Endometrial microvascular endothelial cells (primary cell): Measurements from ENCODE around the gene PLAGL2. TPM values are rescaled to one million over a fixed set of nuclear protein-coding genes. Genes with fewer than 3 reads are reported as not detected.

Experiments
- in situ Hi-C: cut with HindIII; loops from 2 replicates; pipeline ENCODE4 v1.10.0; 2017; ENCODE audit warnings: low sequenced_read_pairs, low pct_unique_long_range_greater_than_20kb; ENCODE audit errors: inconsistent ontology term
- total RNA-seq: library from RNA; depleted of rRNA; stranded (reverse); fragments of >200 nt; gene quantifications from one replicate; pipeline ENCODE4 v1.2.3, GENCODE V29; 2015; ENCODE audit errors: inconsistent ontology term

The PLAGL2 gene
- total RNA-seq, 1 donor from 2014 or later = 4.6 TPM

- in situ Hi-C loops = no loop called here
Observed at GRCh38 chr20:32233286-32233685, 25.7 kb upstream of the PLAGL2 start.

GRCh38 chr20:32232326-32232886 lies 24.9 kb upstream of the PLAGL2 start:
- in situ Hi-C loops = no loop called here

- in situ Hi-C loops = no loop called here
Observed at GRCh38 chr20:32231847-32232246, 24.3 kb upstream of the PLAGL2 start.

GRCh38 chr20:32231245-32231644 lies 23.7 kb upstream of the PLAGL2 start:
- in situ Hi-C loops = no loop called here

GRCh38 chr20:32230707-32231106 lies 23.2 kb upstream of the PLAGL2 start:
- in situ Hi-C loops = no loop called here

GRCh38 chr20:32229251-32229747 lies 21.8 kb upstream of the PLAGL2 start:
- in situ Hi-C loops = no loop called here

GRCh38 chr20:32227744-32228688 lies 20.5 kb upstream of the PLAGL2 start:
- in situ Hi-C loops = no loop called here

GRCh38 chr20:32227306-32227705 lies 19.8 kb upstream of the PLAGL2 start:
- in situ Hi-C loops = no loop called here

GRCh38 chr20:32226391-32226790 lies 18.8 kb upstream of the PLAGL2 start:
- in situ Hi-C loops = no loop called here

GRCh38 chr20:32224463-32224862 lies 16.9 kb upstream of the PLAGL2 start:
- in situ Hi-C loops = no loop called here

- in situ Hi-C loops = no loop called here
Observed at GRCh38 chr20:32218156-32218900, 10.8 kb upstream of the PLAGL2 start.

GRCh38 chr20:32216179-32217142 lies 8.9 kb upstream of the PLAGL2 start:
- in situ Hi-C loops = no loop called here

GRCh38 chr20:32215729-32216128 lies 8.2 kb upstream of the PLAGL2 start:
- in situ Hi-C loops = no loop called here

GRCh38 chr20:32215147-32215546 lies 7.6 kb upstream of the PLAGL2 start:
- in situ Hi-C loops = no loop called here

GRCh38 chr20:32213870-32214269 lies 6.3 kb upstream of the PLAGL2 start:
- in situ Hi-C loops = no loop called here

- in situ Hi-C loops = no loop called here
Observed at GRCh38 chr20:32209850-32210605, 2.5 kb upstream of the PLAGL2 start.

GRCh38 chr20:32208499-32209154 lies 1.1 kb upstream of the PLAGL2 start:
- in situ Hi-C loops = no loop called here
